HG03139 (cell line): Measurements from ENCODE around the gene UBE2QL1.

ENCODE experiments used
- ATAC-seq: cut with Tn5 transposase; IDR thresholded peaks from one replicate; pipeline ENCODE4 v1.9.1; 2021; ENCODE audit not compliant: unreplicated experiment

The UBE2QL1 gene

GRCh38 chr5:6522923-6523322, 74.3 kb downstream of the UBE2QL1 start:
- no peak for ATAC-seq

GRCh38 chr5:6525422-6525821, 76.8 kb downstream of the UBE2QL1 start:
- ATAC-seq, result no peak

- ATAC-seq, result no peak
Observed at GRCh38 chr5:6525910-6526309, 77.3 kb downstream of the UBE2QL1 start.

- no peak for ATAC-seq
Observed at GRCh38 chr5:6527749-6528455, 79.2 kb downstream of the UBE2QL1 start.

- no peak for ATAC-seq
Observed at GRCh38 chr5:6535594-6535993, 86.9 kb downstream of the UBE2QL1 start.

- no peak for ATAC-seq
Observed at GRCh38 chr5:6539060-6539459, 90.4 kb downstream of the UBE2QL1 start.

- ATAC-seq, result no peak
Observed at GRCh38 chr5:6540111-6540827, 91.6 kb downstream of the UBE2QL1 start.

- ATAC-seq, result no peak
Observed at GRCh38 chr5:6541256-6542013, 92.8 kb downstream of the UBE2QL1 start.

- ATAC-seq, result no peak
Observed at GRCh38 chr5:6542421-6543345, 94.0 kb downstream of the UBE2QL1 start.

GRCh38 chr5:6543346-6543730, 94.7 kb downstream of the UBE2QL1 start:
- no peak for ATAC-seq

- no peak for ATAC-seq
Observed at GRCh38 chr5:6543830-6544560, 95.3 kb downstream of the UBE2QL1 start.
